SK-N-SH (cell line): ENCODE measurements around the gene PRELID3B. TPM values are rescaled to one million over a fixed set of nuclear protein-coding genes. Genes with fewer than 3 reads are reported as not detected.

Source experiments
- CTCF ChIA-PET: fragments of 300-600, 350-600 bp; formaldehyde crosslinking; extraction: SDS; loops from one replicate; lab custom pipeline; 2021; lab: Yijun Ruan, JAX
- POLR2A ChIA-PET: fragments of 350-600 bp; sonication (Branson Sonifier 250); formaldehyde crosslinking; extraction: SDS; loops from one replicate; lab custom pipeline; 2020; ENCODE audit warnings: antibody characterized with exemption, inconsistent platforms; lab: Yijun Ruan, JAX
- DNase-seq: peaks from one replicate; pipeline ENCODE4 v3.0.0; 2012
- H2AFZ ChIP-seq: fragments of 200-600 bp; sonication (generic); 2 replicates; pipeline ENCODE4 v1.8.1; 2016; ENCODE audit warnings: antibody characterized with exemption, mild to moderate bottlenecking, low read depth
- H3F3A ChIP-seq: fragments of 200-600 bp; sonication (generic); replicated peaks from 2 replicates; pipeline ENCODE3; 2016; ENCODE audit warnings: antibody characterized with exemption, mild to moderate bottlenecking; ENCODE audit not compliant: insufficient read depth
- H3K27ac ChIP-seq, 2 experiments: fragments of 200-500 bp in 1 of 2; fragments of 200-600 bp in 1 of 2; sonication (Bioruptor generic) in 1 of 2; sonication (generic), shearing (Covaris generic) in 1 of 2; 2 replicates each; pipeline versions ENCODE4 v1.5.1 to v1.6.1; 2014 to 2016; ENCODE audit warnings: low read depth in 2 of 2, inconsistent platforms in 1 of 2, low read length in 1 of 2, mild to moderate bottlenecking in 1 of 2, mixed read lengths in 1 of 2
- H3K27me3 ChIP-seq: fragments of 200-600 bp; sonication (generic), shearing (Covaris generic); 2 replicates; pipeline ENCODE4 v1.6.1; 2016; ENCODE audit warnings: mixed run types; ENCODE audit not compliant: insufficient read depth
- H3K36me3 ChIP-seq, 2 experiments: fragments of 200-500 bp in 1 of 2; fragments of 200-600 bp in 1 of 2; sonication (Bioruptor generic) in 1 of 2; sonication (generic) in 1 of 2; replicated peaks in 1 of 2; 2 replicates each; pipeline versions ENCODE3 to v1.5.1; 2014 to 2016; ENCODE audit warnings: low read length in 1 of 2, mild to moderate bottlenecking in 1 of 2; ENCODE audit not compliant: insufficient read depth in 2 of 2, control insufficient read depth in 1 of 2
- H3K4me1 ChIP-seq, 2 experiments: fragments of 200-500 bp in 1 of 2; fragments of 200-600 bp in 1 of 2; sonication (Bioruptor generic) in 1 of 2; sonication (generic), shearing (Covaris generic) in 1 of 2; 2 replicates each; pipeline versions ENCODE4 v1.5.1 to v1.6.1; 2014 to 2016; ENCODE audit warnings: low read depth in 1 of 2, low read length in 1 of 2, mixed run types in 1 of 2; ENCODE audit not compliant: insufficient read depth in 2 of 2, control insufficient read depth in 1 of 2
- H3K4me2 ChIP-seq: fragments of 200-600 bp; sonication (generic), shearing (Covaris generic); 2 replicates; pipeline ENCODE4 v1.6.1; 2017; ENCODE audit warnings: mixed run types
- H3K4me3 ChIP-seq, 2 experiments: fragments of 200-500 bp in 1 of 2; fragments of 200-600 bp in 1 of 2; sonication (Bioruptor generic) in 1 of 2; sonication (generic), shearing (Covaris generic) in 1 of 2; 2 replicates each; pipeline versions ENCODE4 v1.5.1 to v1.8.1; 2014 to 2016; ENCODE audit warnings: low read depth in 2 of 2, inconsistent platforms in 1 of 2, low read length in 1 of 2, mild to moderate bottlenecking in 1 of 2, mixed read lengths in 1 of 2, moderate library complexity in 1 of 2
- H3K79me2 ChIP-seq: fragments of 200-600 bp; sonication (generic); 2 replicates; pipeline ENCODE4 v1.8.1; 2017; ENCODE audit warnings: mild to moderate bottlenecking; ENCODE audit not compliant: insufficient read depth
- H3K9ac ChIP-seq: fragments of 200-600 bp; sonication (generic); 2 replicates; pipeline ENCODE4 v1.6.1; 2017; ENCODE audit warnings: mixed run types
- H3K9me2 ChIP-seq: fragments of 200-600 bp; sonication (generic); 2 replicates; pipeline ENCODE4 v1.6.1; 2017; ENCODE audit warnings: mixed run types
- H3K9me3 ChIP-seq: fragments of 200-600 bp; sonication (generic); 2 replicates; pipeline ENCODE4 v1.6.1; 2017; ENCODE audit warnings: mixed run types, mild to moderate bottlenecking, moderate library complexity
- H4K20me1 ChIP-seq: fragments of 200-600 bp; sonication (generic); 2 replicates; pipeline ENCODE4 v1.6.1; 2017; ENCODE audit warnings: mild to moderate bottlenecking, mixed run types; ENCODE audit not compliant: insufficient read depth
- CTCF ChIP-seq: fragments of 200-600 bp; sonication (generic); IDR thresholded peaks from 2 replicates; pipeline ENCODE4 v1.6.1; 2017; ENCODE audit warnings: antibody characterized with exemption, mild to moderate bottlenecking, moderate library complexity
- EP300 ChIP-seq, 2 experiments: IDR thresholded peaks; 2 replicates each; pipeline versions ENCODE4 v1.4.0 to v1.6.1; 2012; ENCODE audit warnings: borderline replicate concordance in 1 of 2, low read depth in 1 of 2, low read length in 1 of 2
- EZH2phosphoT487 ChIP-seq: fragments of 200-600 bp; sonication (generic); IDR thresholded peaks from 2 replicates; pipeline ENCODE4 v1.6.1; 2017; ENCODE audit warnings: low read depth, mixed run types, mild to moderate bottlenecking, antibody characterized with exemption, moderate library complexity, borderline replicate concordance
- FOXM1 ChIP-seq: IDR thresholded peaks from 2 replicates; pipeline ENCODE4 v1.4.0; 2012; ENCODE audit warnings: low read depth, mild to moderate bottlenecking
- GATA2 ChIP-seq: sonication (generic); formaldehyde crosslinking; IDR thresholded peaks from 2 replicates; pipeline ENCODE4 v1.5.0; 2020; ENCODE audit warnings: mild to moderate bottlenecking, missing genetic modification reagents
- NRF1 ChIP-seq: IDR thresholded peaks from 2 replicates; pipeline ENCODE4 v1.6.1; 2012; ENCODE audit warnings: low read depth, mild to moderate bottlenecking, low read length
- PBX3 ChIP-seq: IDR thresholded peaks from 2 replicates; pipeline ENCODE4; 2012
- POLR2AphosphoS5 ChIP-seq: IDR thresholded peaks from 2 replicates; pipeline ENCODE4 v1.6.1; 2012; ENCODE audit warnings: low read depth, low read length
- REST ChIP-seq: IDR thresholded peaks from 2 replicates; pipeline ENCODE4 v1.6.1; 2012; ENCODE audit warnings: mild to moderate bottlenecking, low read depth, low read length, moderate library complexity
- RXRA ChIP-seq: IDR thresholded peaks from 2 replicates; pipeline ENCODE4 v1.4.0; 2012; ENCODE audit warnings: low read depth, mild to moderate bottlenecking, borderline replicate concordance
- TEAD4 ChIP-seq: IDR thresholded peaks from 2 replicates; pipeline ENCODE4 v1.4.0; 2012; ENCODE audit warnings: mild to moderate bottlenecking, borderline replicate concordance; ENCODE audit not compliant: insufficient read depth
- USF1 ChIP-seq: IDR thresholded peaks from 2 replicates; pipeline ENCODE4 v1.4.0; 2012; ENCODE audit warnings: low read depth, borderline replicate concordance
- YY1 ChIP-seq: IDR thresholded peaks from 2 replicates; pipeline ENCODE4 v1.4.0; 2012; ENCODE audit warnings: low read depth, mild to moderate bottlenecking
- WGBS: methylation state at CpG from one replicate; pipeline ENCODE4 v1.1.6; 2017; ENCODE audit warnings: low lambda C conversion rate; 5-methylcytosine and 5-hydroxymethylcytosine counted together
- polyA plus RNA-seq, 3 experiments: library from polyadenylated mRNA; depleted of rRNA; stranded (reverse); fragments of >200 nt; gene quantifications; 2 replicates each; pipeline ENCODE4 v1.2.3, GENCODE V29; 2012

The PRELID3B gene
- polyA plus RNA-seq, 1 of the 3 experiments (the other 2 are of a cell fraction), result 20.9 TPM

GRCh38 chr20:58986286-58986967, 56.2 kb downstream of the PRELID3B start (continued):
- TF ChIP-seq REST, result no peak
- TF ChIP-seq POLR2AphosphoS5, result no peak
- no peak for TF ChIP-seq EP300 (IDR thresholded peaks at IDR 0.05; ENCODE audit: borderline replicate concordance in 1 of 2, low read depth in 1 of 2, low read length in 1 of 2)
- no peak for TF ChIP-seq USF1

- Histone ChIP-seq H4K20me1 (peaks cover 24% of the 10 kb centered on the region), H3K9me3 (no peaks in the 10 kb centered on the region), H3K9me2 (no peaks in the 10 kb centered on the region), H2AFZ (no peak overlapping the region), H3K4me1 (peaks cover 9 to 53% of the 10 kb centered on the region in 2 experiments; a peak in 3 of 4 replicates), H3K36me3 (peaks cover 35 to 43% of the 10 kb centered on the region in 2 experiments), H3K4me2 (no peak overlapping the region), H3K79me2 (peaks cover 56% of the 10 kb centered on the region), H3K4me3 (no peak overlapping the region), H3K27ac (peak overlapping the region in 1 of 2 experiments; percentile 56; a peak in 1 of 4 replicates), H3K27me3 (no peaks in the 10 kb centered on the region), H3F3A (no peaks in the 10 kb centered on the region), H3K9ac (no peak overlapping the region)
- ChIA-PET POLR2A (no interaction called here), CTCF (interaction anchor here (1.0 kb wide), 1 partner anchor 419 kb away, joined by 3 read pairs; no protein-coding TSS in a partner anchor)
- no peak for DNase-seq
- 95% methylated on average over 5 of the region's 5 CpGs for WGBS
- no peak for TF ChIP-seq EZH2phosphoT487
- no peak for TF ChIP-seq CTCF
- TF ChIP-seq TEAD4, result no peak
- no peak for TF ChIP-seq YY1
- TF ChIP-seq FOXM1, result no peak
- TF ChIP-seq NRF1, result no peak
- TF ChIP-seq RXRA, result no peak
- TF ChIP-seq GATA2 (CRISPR knock-in tag), result no peak
- no peak for TF ChIP-seq PBX3
Observed at GRCh38 chr20:58985656-58986055, 56.9 kb downstream of the PRELID3B start.
